GM12878 (cell line): ENCODE measurements around the gene CLCA2. TPM values are rescaled to one million over a fixed set of nuclear protein-coding genes. Genes with fewer than 3 reads are reported as not detected.

ENCODE experiments used
- ATAC-seq: fragments of 200-7000 bp; cut with Tn5 transposase; 3 replicates; pipeline ENCODE4 v1.9.1; 2020; ENCODE audit warnings: mild to moderate bottlenecking, moderate library complexity
- BruUV-seq: library from RNA; stranded (reverse); fragments of 400-500 nt; replicated peaks from 2 replicates; lab custom pipeline; 2021; lab: Mats Ljungman, UMichigan
- CTCF ChIA-PET: fragments of 300-600 bp; sonication (Branson Sonifier 250); formaldehyde crosslinking; extraction: SDS; loops from one replicate; lab custom pipeline; 2021; ENCODE audit warnings: inconsistent platforms; lab: Yijun Ruan, JAX
- POLR2A ChIA-PET: fragments of 350-600 bp; formaldehyde crosslinking; extraction: SDS; loops from one replicate; lab custom pipeline; 2021; ENCODE audit warnings: inconsistent platforms; lab: Charles Lee
- RAD21 ChIA-PET: fragments of 300-600 bp; sonication (Branson Sonifier 250); formaldehyde crosslinking; loops from one replicate; lab custom pipeline; 2023; ENCODE audit warnings: antibody characterized with exemption; ENCODE audit not compliant: unreplicated experiment; lab: Charles Lee
- SMC1A ChIA-PET: fragments of 300-600 bp; sonication (Branson Sonifier 250); formaldehyde crosslinking; loops from one replicate; lab custom pipeline; 2023; ENCODE audit not compliant: unreplicated experiment, uncharacterized antibody; lab: Charles Lee
- DNase-seq: peaks from one replicate; pipeline ENCODE4 v3.0.0-alpha.2; 2011; ENCODE audit warnings: low read depth, low spot score
- FAIRE-seq: peaks from 3 replicates; lab custom pipeline; 2011; peaks lifted over from hg19 to GRCh38; lab: Jason Lieb, UNC
- H2AFZ ChIP-seq: 2 replicates; pipeline ENCODE4 v1.6.0; 2011; ENCODE audit warnings: low read depth, low read length, control low read depth; ENCODE audit not compliant: control insufficient read depth
- H3K27ac ChIP-seq: 2 replicates; pipeline ENCODE4 v1.5.1; 2011; ENCODE audit warnings: control low read depth; ENCODE audit not compliant: control insufficient read depth, insufficient read depth
- H3K27me3 ChIP-seq, 2 experiments: replicated peaks in 1 of 2; 2 replicates each; pipeline versions ENCODE4 v1.6.0 to v1.6.1; 2011; ENCODE audit warnings: low read length in 1 of 2; ENCODE audit not compliant: control insufficient read depth in 2 of 2, insufficient read depth in 2 of 2
- H3K36me3 ChIP-seq, 2 experiments: 2 replicates each; pipeline ENCODE4 v1.5.1; 2011; ENCODE audit warnings: low read length in 1 of 2; ENCODE audit not compliant: control insufficient read depth in 2 of 2, insufficient read depth in 2 of 2
- H3K4me1 ChIP-seq: 2 replicates; pipeline ENCODE4 v1.6.1; 2011; ENCODE audit warnings: mild to moderate bottlenecking, low read length, moderate library complexity, mixed read lengths; ENCODE audit not compliant: control insufficient read depth, insufficient read depth
- H3K4me2 ChIP-seq: 2 replicates; pipeline ENCODE4 v1.6.0; 2011; ENCODE audit warnings: control low read depth; ENCODE audit not compliant: control insufficient read depth, insufficient read depth
- H3K4me3 ChIP-seq: fragments of 200-600 bp; sonication (generic); 2 replicates; pipeline ENCODE4 v1.5.1; 2016
- H3K79me2 ChIP-seq: 2 replicates; pipeline ENCODE4 v1.6.0; 2011; ENCODE audit warnings: low read length; ENCODE audit not compliant: control insufficient read depth, insufficient read depth
- H3K9ac ChIP-seq: 2 replicates; pipeline ENCODE4 v1.8.0; 2011; ENCODE audit warnings: low read length, control low read depth, mixed read lengths; ENCODE audit not compliant: control insufficient read depth, insufficient read depth
- H3K9me3 ChIP-seq: replicated peaks from 3 replicates; pipeline ENCODE4 v1.5.1; 2011; ENCODE audit warnings: mild to moderate bottlenecking, low read length; ENCODE audit not compliant: control insufficient read depth, insufficient read depth
- H4K20me1 ChIP-seq: 2 replicates; pipeline ENCODE4 v1.6.0; 2011; ENCODE audit not compliant: control insufficient read depth, insufficient read depth
- BCL11A ChIP-seq: IDR thresholded peaks from 2 replicates; pipeline ENCODE4 v1.6.1; 2011; ENCODE audit warnings: low read depth, low read length
- BCLAF1 ChIP-seq: fragments of 450-650 bp; IDR thresholded peaks from 2 replicates; pipeline ENCODE4 v1.6.1; 2017; ENCODE audit warnings: antibody characterized with exemption, mild to moderate bottlenecking, moderate library complexity
- BRCA1 ChIP-seq: IDR thresholded peaks from 2 replicates; pipeline ENCODE4 v1.6.1; 2011; ENCODE audit warnings: low read depth, low read length, improper control_type of control experiment
- CBFB ChIP-seq: IDR thresholded peaks from 2 replicates; pipeline ENCODE4 v1.6.1; 2016; ENCODE audit warnings: antibody characterized with exemption, low read depth
- CREB1 ChIP-seq: IDR thresholded peaks from 2 replicates; pipeline ENCODE4 v1.6.1; 2012; ENCODE audit warnings: low read depth, mild to moderate bottlenecking, inconsistent platforms
- CTCF ChIP-seq, 3 experiments: IDR thresholded peaks in 2 of 3; conservative IDR thresholded peaks in 1 of 3; 2 replicates each; pipeline ENCODE4 v1.5.1; 2011; ENCODE audit warnings: low read depth in 3 of 3, low read length in 3 of 3, mild to moderate bottlenecking in 3 of 3, control low read depth in 2 of 3, moderate library complexity in 2 of 3, inconsistent platforms in 1 of 3, mixed read lengths in 1 of 3; ENCODE audit not compliant: control insufficient read depth in 2 of 3, insufficient read depth in 1 of 3; ENCODE audit errors: extremely low read depth in 1 of 3
- DPF2 ChIP-seq: fragments of 450-650 bp; IDR thresholded peaks from 2 replicates; pipeline ENCODE4 v1.6.1; 2017; ENCODE audit warnings: mild to moderate bottlenecking
- FOXM1 ChIP-seq: IDR thresholded peaks from 2 replicates; pipeline ENCODE4 v1.6.1; 2012; ENCODE audit warnings: low read depth, mild to moderate bottlenecking, inconsistent platforms, low read length, moderate library complexity
- MLLT1 ChIP-seq: fragments of 450-650 bp; IDR thresholded peaks from 2 replicates; pipeline ENCODE4 v1.6.1; 2016; ENCODE audit warnings: mild to moderate bottlenecking
- NKRF ChIP-seq: fragments of 450-650 bp; conservative IDR thresholded peaks from 2 replicates; pipeline ENCODE4 v1.6.1; 2017; ENCODE audit warnings: mild to moderate bottlenecking, moderate library complexity
- PML ChIP-seq: IDR thresholded peaks from 2 replicates; pipeline ENCODE4 v1.6.1; 2012; ENCODE audit warnings: low read length, inconsistent platforms
- WRNIP1 ChIP-seq: IDR thresholded peaks from 2 replicates; pipeline ENCODE4 v1.6.1; 2011; ENCODE audit warnings: low read depth, low read length, improper control_type of control experiment, borderline replicate concordance
- whole genome bisulfite sequencing: methylation state at CpG from one replicate; pipeline ENCODE4 v1.1.6; 2016; ENCODE audit warnings: low lambda C conversion rate; ENCODE audit not compliant: insufficient replicate concordance, insufficient coverage; ENCODE audit errors: missing lambda C conversion rate; 5-methylcytosine and 5-hydroxymethylcytosine counted together
- in situ Hi-C: fragments of 300-500 bp; cut with MboI; formaldehyde crosslinking; loops from 9 replicates; pipeline ENCODE4 v1.14.3; 2018; ENCODE audit warnings: mixed read lengths
- intact Hi-C: fragments of 100-400 bp; cut with micrococcal nuclease; formaldehyde crosslinking; loops from one replicate; pipeline ENCODE4 v1.14.2; 2022; ENCODE audit not compliant: unreplicated experiment
- polyA plus RNA-seq, 11 experiments: library from polyadenylated mRNA; depleted of rRNA in 4 of 11; unstranded in 6 of 11; stranded (reverse) in 5 of 11; fragments of >200 nt; fragmentation: Nextera tagmentation in 4 of 11; fragmentation: Illumina TruSeq in 1 of 11; extraction: Ambion mirVana in 4 of 11; extraction: Trizol in 1 of 11; gene quantifications; 1 replicate in 1 of 11; 2 replicates in 10 of 11; pipeline versions ENCODE4 v1.2.1 to v1.2.3, GENCODE V29; 2011 to 2016; ENCODE audit warnings: inconsistent platforms in 2 of 11, missing spikeins in 2 of 11, low read depth in 1 of 11
- total RNA-seq, 4 experiments: library from RNA; depleted of rRNA in 3 of 4; stranded (reverse); fragments of >200 nt in 3 of 4; fragmentation: Illumina TruSeq in 1 of 4; extraction: Trizol in 1 of 4; gene quantifications; 2 replicates each; pipeline versions ENCODE4 v1.2.1 to v1.2.3, GENCODE V29; 2013 to 2021

The CLCA2 gene
- total and polyA plus RNA-seq, 10 of the 15 experiments (the other 5 are each of a cell fraction or from before 2014, with no cell fraction given) = 0.01 to 0.20 (median 0.08) TPM; not detected in 6

GRCh38 chr1:86491171-86491950 lies 67.4 kb downstream of the CLCA2 start (continued):
- TF ChIP-seq MLLT1 = no peak
- TF ChIP-seq BCLAF1 = no peak

- FAIRE-seq = no peak
- RAD21 ChIA-PET = no interaction called here
- H3K36me3 ChIP-seq = no peaks in the 10 kb centered on the region
- no peak overlapping the region for H3K4me3 ChIP-seq
- H3K27ac ChIP-seq = no peak overlapping the region
- peaks cover 0 to under 1% of the 10 kb centered on the region in 2 experiments; a peak in 1 of 4 replicates for H3K27me3 ChIP-seq
- TF ChIP-seq CREB1 = no peak
- TF ChIP-seq BRCA1 = no peak
- TF ChIP-seq NKRF = no peak
- TF ChIP-seq FOXM1 = no peak
- TF ChIP-seq PML = no peak
- TF ChIP-seq DPF2 = no peak
- TF ChIP-seq WRNIP1 = no peak
- no peak for TF ChIP-seq BCL11A
- TF ChIP-seq CBFB = no peak
- TF ChIP-seq CTCF (IDR thresholded peaks at IDR 0.05 in 2 of 3, conservative IDR thresholded peaks at IDR 0.05 in 1 of 3; ENCODE audit: control insufficient read depth in 2 of 3, extremely low read depth in 1 of 3, insufficient read depth in 1 of 3, low read depth in 3 of 3, low read length in 3 of 3) = no peak
- no peak overlapping the region for H3K9ac ChIP-seq
- no TSS peak for BruUV-seq
- WGBS = 12% methylated on average over 3 of the region's 3 CpGs
- DNase-seq = no peak
- no peaks in the 10 kb centered on the region for H4K20me1 ChIP-seq
- POLR2A ChIA-PET = no interaction called here
- CTCF ChIA-PET = interaction anchor here (1.2 to 11.1 kb wide), 10 partner anchors 9 to 239 kb away, joined by 3 to 104 read pairs (median 27); no protein-coding TSS in a partner anchor
- in situ Hi-C loops = no loop called here
- intact Hi-C loops = no loop called here
- H2AFZ ChIP-seq = no peak overlapping the region
- no peak for ATAC-seq
- H3K4me2 ChIP-seq = no peak overlapping the region
- no peaks in the 10 kb centered on the region for H3K4me1 ChIP-seq
- no peaks in the 10 kb centered on the region for H3K9me3 ChIP-seq
- SMC1A ChIA-PET = interaction anchor here (0.5 kb wide), 1 partner anchor 53 kb away, joined by 3 read pairs; no protein-coding TSS in a partner anchor
- H3K79me2 ChIP-seq = no peaks in the 10 kb centered on the region
Observed at GRCh38 chr1:86498281-86498680, 74.3 kb downstream of the CLCA2 start.
